OCI-LY3 (cell line): ENCODE data around the gene ZNF668.

ENCODE experiments used
- H2AFZ ChIP-seq: fragments of 200-600, 300-600 bp; shearing (Covaris generic); 2 replicates; pipeline ENCODE4 v1.6.0; 2014; ENCODE audit warnings: antibody characterized with exemption, low read depth, low read length
- H3K27ac ChIP-seq: fragments of 200-600, 300-600 bp; sonication (generic); 2 replicates; pipeline ENCODE4 v1.5.1; 2014; ENCODE audit warnings: mild to moderate bottlenecking, low read length, moderate library complexity, mixed read lengths
- H3K27me3 ChIP-seq: fragments of 200-600, 300-600 bp; sonication (generic); 2 replicates; pipeline ENCODE4 v1.6.1; 2014; ENCODE audit warnings: low read depth, low read length, mixed read lengths
- H3K36me3 ChIP-seq: fragments of 200-600, 300-600 bp; sonication (generic); replicated peaks from 2 replicates; pipeline ENCODE3; 2014; ENCODE audit warnings: low read depth, low read length, mixed read lengths
- H3K4me1 ChIP-seq: fragments of 300-600, 200-600 bp; sonication (generic); 2 replicates; pipeline ENCODE4 v1.6.1; 2014; ENCODE audit warnings: low read length, mixed read lengths
- H3K4me2 ChIP-seq: fragments of 200-600, 300-600 bp; sonication (generic); 2 replicates; pipeline ENCODE4 v1.6.1; 2014; ENCODE audit warnings: low read length, mixed read lengths
- H3K4me3 ChIP-seq: fragments of 300-600, 200-600 bp; sonication (generic); 2 replicates; pipeline ENCODE4 v1.5.1; 2014; ENCODE audit warnings: antibody characterized with exemption, mild to moderate bottlenecking, low read length, moderate library complexity
- H3K79me2 ChIP-seq: fragments of 300-600, 200-600 bp; shearing (Covaris generic); 2 replicates; pipeline ENCODE4 v1.6.1; 2014; ENCODE audit warnings: mild to moderate bottlenecking, low read length, mixed read lengths
- H3K9ac ChIP-seq: fragments of 300-600, 200-600 bp; shearing (Covaris generic); 2 replicates; pipeline ENCODE4 v1.6.0; 2014; ENCODE audit warnings: mild to moderate bottlenecking, low read length, moderate library complexity
- H3K9me3 ChIP-seq: fragments of 200-600, 300-600 bp; shearing (Covaris generic); 2 replicates; pipeline ENCODE4 v1.6.1; 2014; ENCODE audit warnings: low read length, mixed read lengths; ENCODE audit not compliant: insufficient read depth
- H4K20me1 ChIP-seq: fragments of 200-600, 300-600 bp; sonication (generic); 2 replicates; pipeline ENCODE4 v1.6.1; 2016; ENCODE audit warnings: low read length, mixed read lengths; ENCODE audit not compliant: insufficient read depth
- CTCF ChIP-seq: fragments of 200-600, 300-600 bp; sonication (generic); IDR thresholded peaks from 2 replicates; pipeline ENCODE4 v1.5.1; 2014; ENCODE audit warnings: antibody characterized with exemption, low read length, low read depth
- EZH2phosphoT487 ChIP-seq: fragments of 200-600 bp; shearing (Covaris generic); IDR thresholded peaks from 2 replicates; pipeline ENCODE4 v1.6.1; 2018; ENCODE audit warnings: antibody characterized with exemption, mixed run types, low read depth

The ZNF668 gene

GRCh38 chr16:31029272-31029671, 44.8 kb downstream of the ZNF668 start:
- H3K27ac ChIP-seq = no peak overlapping the region
- no peak for TF ChIP-seq EZH2phosphoT487
- TF ChIP-seq CTCF = no peak

GRCh38 chr16:31025339-31025738, 48.7 kb downstream of the ZNF668 start:
- no peaks in the 10 kb centered on the region for H3K36me3 ChIP-seq
- H3K27ac ChIP-seq = no peak overlapping the region
- H4K20me1 ChIP-seq = no peaks in the 10 kb centered on the region
- no peaks in the 10 kb centered on the region for H3K79me2 ChIP-seq
- H3K27me3 ChIP-seq = no peaks in the 10 kb centered on the region
- TF ChIP-seq EZH2phosphoT487 = no peak
- TF ChIP-seq CTCF = no peak
- H3K4me1 ChIP-seq = peaks cover 2% of the 10 kb centered on the region; the same call in 1 of the 2 replicates
- H2AFZ ChIP-seq = peak overlapping the region; percentile 15; the same call in 1 of the 2 replicates
- no peak overlapping the region for H3K4me2 ChIP-seq
- H3K9me3 ChIP-seq = no peaks in the 10 kb centered on the region
- no peak overlapping the region for H3K9ac ChIP-seq
- no peak overlapping the region for H3K4me3 ChIP-seq

More at GRCh38 chr16:31029272-31029671, 44.8 kb downstream of the ZNF668 start:
- H3K4me2 ChIP-seq = no peak overlapping the region
- 0 out of 2 replicates have a peak, but pooled peaks cover under 1% of the 10 kb centered on the region for H4K20me1 ChIP-seq
- no peaks in the 10 kb centered on the region for H3K9me3 ChIP-seq
- H3K4me3 ChIP-seq = no peak overlapping the region
- no peaks in the 10 kb centered on the region; the same call in 1 of the 2 replicates for H3K79me2 ChIP-seq
- peaks cover 11% of the 10 kb centered on the region for H3K4me1 ChIP-seq
- no peak overlapping the region for H3K9ac ChIP-seq
- no peaks in the 10 kb centered on the region for H3K27me3 ChIP-seq
- H2AFZ ChIP-seq = no peak overlapping the region
- H3K36me3 ChIP-seq = no peaks in the 10 kb centered on the region

- H3K36me3 ChIP-seq = no peaks in the 10 kb centered on the region
- no peak for TF ChIP-seq CTCF
- no peak for TF ChIP-seq EZH2phosphoT487
- H2AFZ ChIP-seq = no peak overlapping the region
- H3K4me2 ChIP-seq = no peak overlapping the region
- peaks cover 2% of the 10 kb centered on the region; the same call in 1 of the 2 replicates for H3K4me1 ChIP-seq
- H3K9ac ChIP-seq = no peak overlapping the region
- H3K9me3 ChIP-seq = no peaks in the 10 kb centered on the region
- no peak overlapping the region for H3K4me3 ChIP-seq
- no peaks in the 10 kb centered on the region for H3K79me2 ChIP-seq
- no peak overlapping the region for H3K27ac ChIP-seq
- H4K20me1 ChIP-seq = no peaks in the 10 kb centered on the region
- no peaks in the 10 kb centered on the region for H3K27me3 ChIP-seq
These were observed 50.3 kb downstream of the ZNF668 start for GRCh38 chr16:31023627-31024226.

GRCh38 chr16:31023252-31023602, 50.8 kb downstream of the ZNF668 start:
- Histone ChIP-seq H3K79me2 (no peaks in the 10 kb centered on the region), H3K9ac (no peak overlapping the region), H3K4me1 (peaks cover 2% of the 10 kb centered on the region; the same call in 1 of the 2 replicates), H3K27ac (no peak overlapping the region), H4K20me1 (no peaks in the 10 kb centered on the region), H3K4me2 (no peak overlapping the region), H3K36me3 (no peaks in the 10 kb centered on the region), H3K9me3 (no peaks in the 10 kb centered on the region), H3K4me3 (no peak overlapping the region), H2AFZ (no peak overlapping the region), H3K27me3 (no peaks in the 10 kb centered on the region)
- TF ChIP-seq CTCF = no peak
- no peak for TF ChIP-seq EZH2phosphoT487
